Choroid plexus epithelial cell (primary cell): ENCODE results near the gene CCNK.

Experiments used
- DNase-seq: peaks from one replicate; pipeline ENCODE4 v3.0.0-alpha.2; 2010; ENCODE audit warnings: low read depth
- H3K4me3 ChIP-seq: 2 replicates; pipeline ENCODE4 v1.5.1; 2011; ENCODE audit warnings: low read depth, mild to moderate bottlenecking, control low read depth, low read length, moderate library complexity
- CTCF ChIP-seq: conservative IDR thresholded peaks from 2 replicates; pipeline ENCODE4 v1.5.1; 2011; ENCODE audit warnings: low read depth, mild to moderate bottlenecking, control low read depth, inconsistent platforms, low read length, moderate library complexity

CCNK gene

DNA sequence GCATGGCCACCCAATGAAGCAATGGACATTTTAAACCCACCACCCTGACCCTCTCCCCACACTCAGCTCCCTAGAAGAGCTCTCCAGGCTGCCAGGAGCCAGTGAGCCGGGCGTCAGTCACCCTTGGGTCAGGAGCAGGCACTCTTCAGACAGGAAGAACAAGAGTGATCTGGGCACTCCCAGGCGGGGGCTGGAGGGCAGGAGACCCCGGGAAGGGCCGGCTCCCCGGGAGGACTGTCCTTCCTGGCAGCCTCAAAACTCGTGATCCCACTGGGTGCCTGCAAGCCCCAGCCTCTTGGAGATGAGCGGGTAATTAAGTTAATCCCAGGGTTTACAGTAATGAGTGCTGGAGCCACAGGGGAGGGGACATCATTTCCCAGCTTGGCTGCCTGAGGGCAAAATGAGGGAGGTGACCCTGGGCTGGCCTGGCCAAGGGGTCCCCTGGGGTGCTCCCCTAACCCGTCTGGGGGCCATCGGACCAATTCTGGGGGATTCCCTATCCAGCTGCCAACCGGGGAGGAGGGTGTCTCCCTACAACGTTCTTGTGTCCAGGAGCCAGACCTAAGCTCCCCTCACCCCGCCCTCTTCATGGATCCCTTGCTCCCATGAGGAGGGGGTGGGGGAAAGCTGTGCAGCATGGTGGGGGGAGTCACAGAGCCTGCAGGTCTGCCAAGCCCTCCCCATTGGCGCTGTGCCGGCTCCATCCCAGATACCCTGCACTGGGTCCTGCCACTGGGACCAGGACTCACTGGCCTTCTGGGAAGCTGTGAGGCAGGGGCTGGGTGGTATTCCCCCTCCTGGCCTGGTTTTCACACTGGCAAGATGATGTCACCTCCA is 59.2 kb downstream of the CCNK start:
- DNase-seq = no peak

GRCh38 chr14:99541211-99541610 is 60.0 kb downstream of the CCNK start:
- no peak for DNase-seq
- no peak for TF ChIP-seq CTCF
- no peak overlapping the region for H3K4me3 ChIP-seq

More for the DNA sequence above, 59.2 kb downstream of the CCNK start:
- no peak overlapping the region for H3K4me3 ChIP-seq
- no peak for TF ChIP-seq CTCF

- H3K4me3 ChIP-seq = no peak overlapping the region
- TF ChIP-seq CTCF = no peak
- no peak for DNase-seq
Measured at GRCh38 chr14:99541677-99542470, 60.7 kb downstream of the CCNK start.

DNA sequence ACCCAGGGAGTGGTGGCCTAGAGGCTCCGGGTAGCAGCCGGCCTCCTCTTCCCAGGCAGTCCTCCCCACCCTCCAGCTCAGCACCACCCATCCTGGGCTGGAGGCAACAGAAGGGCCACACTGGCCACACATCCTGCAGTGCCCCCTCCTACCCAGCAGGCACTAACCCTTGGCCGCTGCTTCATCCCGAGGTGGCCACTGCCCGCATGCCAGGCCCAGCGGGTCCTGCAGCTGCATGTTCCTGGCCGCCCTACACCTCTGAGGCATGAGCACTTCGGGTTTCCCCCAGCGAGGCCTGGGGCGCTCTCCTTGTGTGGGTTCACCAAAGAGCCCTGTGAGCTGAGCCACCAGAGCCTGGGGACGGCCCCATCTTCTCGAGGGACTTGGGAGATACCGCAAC is 61.4 kb downstream of the CCNK start:
- TF ChIP-seq CTCF = no peak
- DNase-seq = no peak

GRCh38 chr14:99543370-99543769 is 62.2 kb downstream of the CCNK start:
- no peak for TF ChIP-seq CTCF
- no peak for DNase-seq
- H3K4me3 ChIP-seq = no peak overlapping the region

More for the DNA sequence above, 61.4 kb downstream of the CCNK start:
- H3K4me3 ChIP-seq = no peak overlapping the region

GRCh38 chr14:99543985-99544384 is 62.8 kb downstream of the CCNK start:
- DNase-seq = no peak
- H3K4me3 ChIP-seq = no peak overlapping the region
- no peak for TF ChIP-seq CTCF
